SU-DHL-6 (cell line): ENCODE data around the gene EXOC6B.

ENCODE experiments used
- EZH2phosphoT487 ChIP-seq: fragments of 200-600 bp; sonication (generic), shearing (Covaris generic); conservative IDR thresholded peaks from 2 replicates; pipeline ENCODE4 v1.6.1; 2018; ENCODE audit warnings: mild to moderate bottlenecking, antibody characterized with exemption, low read length, moderate library complexity, mixed read lengths
- TF ChIP-seq, protein P1 (sequence below): fragments of 200-600 bp; sonication (generic); IDR thresholded peaks from one replicate; pipeline ENCODE4 v1.5.1; 2017; ENCODE audit warnings: antibody characterized with exemption, mild to moderate bottlenecking, low read length, moderate library complexity; ENCODE audit not compliant: insufficient read depth, poor library complexity, severe bottlenecking

DNA sequence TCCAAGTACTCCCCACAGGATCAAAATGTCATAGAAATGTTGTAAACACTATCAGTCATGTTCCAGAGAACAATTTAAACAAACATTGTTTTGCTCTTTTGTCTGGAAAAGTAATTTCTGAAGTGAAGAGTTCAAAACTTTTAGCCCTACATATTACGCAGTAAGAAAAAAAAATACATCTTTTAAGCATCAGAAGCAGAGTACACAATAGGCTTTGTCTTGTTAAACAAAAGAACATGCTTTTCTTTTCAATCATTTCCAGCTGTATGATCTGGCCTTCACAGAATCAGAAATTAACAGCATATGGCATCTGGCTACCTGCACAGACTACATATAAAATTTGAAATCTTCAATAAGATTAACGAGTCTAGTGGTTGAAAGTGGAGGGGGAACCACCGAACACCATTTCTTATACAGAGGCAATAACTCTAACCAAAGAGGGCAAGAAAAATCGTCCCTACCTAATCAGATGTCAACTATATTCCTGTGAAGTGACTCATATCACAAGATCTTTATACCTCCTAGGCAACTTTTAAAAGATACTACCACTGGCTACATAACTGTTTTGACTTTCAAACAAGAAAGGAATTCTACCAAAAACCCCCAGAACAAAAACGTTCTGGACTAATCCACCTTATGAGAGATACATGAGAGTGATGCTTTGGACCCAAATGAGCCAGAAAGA, 149.3 kb downstream of the EXOC6B start:
- TF ChIP-seq, protein P1, sequence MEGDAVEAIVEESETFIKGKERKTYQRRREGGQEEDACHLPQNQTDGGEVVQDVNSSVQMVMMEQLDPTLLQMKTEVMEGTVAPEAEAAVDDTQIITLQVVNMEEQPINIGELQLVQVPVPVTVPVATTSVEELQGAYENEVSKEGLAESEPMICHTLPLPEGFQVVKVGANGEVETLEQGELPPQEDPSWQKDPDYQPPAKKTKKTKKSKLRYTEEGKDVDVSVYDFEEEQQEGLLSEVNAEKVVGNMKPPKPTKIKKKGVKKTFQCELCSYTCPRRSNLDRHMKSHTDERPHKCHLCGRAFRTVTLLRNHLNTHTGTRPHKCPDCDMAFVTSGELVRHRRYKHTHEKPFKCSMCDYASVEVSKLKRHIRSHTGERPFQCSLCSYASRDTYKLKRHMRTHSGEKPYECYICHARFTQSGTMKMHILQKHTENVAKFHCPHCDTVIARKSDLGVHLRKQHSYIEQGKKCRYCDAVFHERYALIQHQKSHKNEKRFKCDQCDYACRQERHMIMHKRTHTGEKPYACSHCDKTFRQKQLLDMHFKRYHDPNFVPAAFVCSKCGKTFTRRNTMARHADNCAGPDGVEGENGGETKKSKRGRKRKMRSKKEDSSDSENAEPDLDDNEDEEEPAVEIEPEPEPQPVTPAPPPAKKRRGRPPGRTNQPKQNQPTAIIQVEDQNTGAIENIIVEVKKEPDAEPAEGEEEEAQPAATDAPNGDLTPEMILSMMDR = no peak
- TF ChIP-seq EZH2phosphoT487 = no peak
